GM12865 (cell line): ENCODE data around the gene HES2.

ENCODE experiments used
- DNase-seq: peaks from one replicate; pipeline ENCODE4 v3.0.0; 2010; ENCODE audit warnings: low read depth
- H3K4me3 ChIP-seq: 2 replicates; pipeline ENCODE4 v1.5.1; 2011; ENCODE audit warnings: mild to moderate bottlenecking, low read depth, low read length, control low read depth
- TF ChIP-seq, protein P1 (sequence below): IDR thresholded peaks from 2 replicates; pipeline ENCODE4 v1.5.1; 2011; ENCODE audit warnings: low read length, control low read depth, low read depth, inconsistent platforms; ENCODE audit not compliant: insufficient read depth; ENCODE audit errors: missing control alignments

Gene HES2

DNA sequence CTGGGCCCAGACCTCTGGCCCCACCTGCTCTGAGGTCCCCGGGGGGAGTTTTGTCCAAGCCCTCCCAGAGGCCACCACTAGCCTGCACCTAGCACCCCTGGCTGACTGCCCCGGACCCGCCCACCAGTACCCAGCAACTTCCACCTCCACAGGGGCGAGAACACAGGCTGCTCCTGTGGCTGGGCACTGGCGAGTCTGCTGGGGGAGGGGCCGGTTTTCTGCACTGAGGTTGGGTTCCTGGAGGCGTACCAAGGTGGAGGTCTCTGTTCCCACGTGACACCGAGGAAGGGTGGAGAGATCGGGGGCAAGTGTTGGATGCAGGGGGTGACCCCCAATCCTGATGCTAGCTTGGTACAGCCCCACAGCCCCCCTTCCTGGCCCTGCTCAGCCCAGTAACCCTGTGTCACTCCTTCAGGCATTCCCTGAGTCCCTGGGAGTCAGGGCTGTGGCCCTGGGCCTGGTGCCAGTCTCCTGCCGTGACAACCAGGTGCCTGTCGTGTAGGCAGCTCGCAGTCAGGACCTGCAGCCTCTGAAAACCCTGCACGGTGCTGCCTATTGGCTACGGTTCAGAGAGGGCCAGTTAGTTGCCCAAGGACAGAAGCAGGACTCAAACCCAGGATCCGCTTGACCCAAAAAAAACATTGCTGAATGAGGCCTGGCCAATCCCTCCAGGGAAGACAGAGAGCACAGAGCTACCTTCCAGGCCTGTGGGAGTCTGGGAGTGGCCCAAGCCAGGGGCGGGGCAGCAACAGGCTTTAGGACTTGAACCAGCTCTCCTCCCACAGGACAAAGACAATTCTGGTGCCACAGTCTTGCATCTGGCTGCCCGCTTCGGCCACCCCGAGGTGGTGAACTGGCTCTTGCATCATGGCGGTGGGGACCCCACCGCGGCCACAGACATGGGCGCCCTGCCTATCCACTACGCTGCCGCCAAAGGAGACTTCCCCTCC lies 8.0 kb upstream of the HES2 start:
- H3K4me3 ChIP-seq, result no peak overlapping the region
- DNase-seq, result no peak
- TF ChIP-seq, protein P1, sequence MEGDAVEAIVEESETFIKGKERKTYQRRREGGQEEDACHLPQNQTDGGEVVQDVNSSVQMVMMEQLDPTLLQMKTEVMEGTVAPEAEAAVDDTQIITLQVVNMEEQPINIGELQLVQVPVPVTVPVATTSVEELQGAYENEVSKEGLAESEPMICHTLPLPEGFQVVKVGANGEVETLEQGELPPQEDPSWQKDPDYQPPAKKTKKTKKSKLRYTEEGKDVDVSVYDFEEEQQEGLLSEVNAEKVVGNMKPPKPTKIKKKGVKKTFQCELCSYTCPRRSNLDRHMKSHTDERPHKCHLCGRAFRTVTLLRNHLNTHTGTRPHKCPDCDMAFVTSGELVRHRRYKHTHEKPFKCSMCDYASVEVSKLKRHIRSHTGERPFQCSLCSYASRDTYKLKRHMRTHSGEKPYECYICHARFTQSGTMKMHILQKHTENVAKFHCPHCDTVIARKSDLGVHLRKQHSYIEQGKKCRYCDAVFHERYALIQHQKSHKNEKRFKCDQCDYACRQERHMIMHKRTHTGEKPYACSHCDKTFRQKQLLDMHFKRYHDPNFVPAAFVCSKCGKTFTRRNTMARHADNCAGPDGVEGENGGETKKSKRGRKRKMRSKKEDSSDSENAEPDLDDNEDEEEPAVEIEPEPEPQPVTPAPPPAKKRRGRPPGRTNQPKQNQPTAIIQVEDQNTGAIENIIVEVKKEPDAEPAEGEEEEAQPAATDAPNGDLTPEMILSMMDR, result no peak

DNA sequence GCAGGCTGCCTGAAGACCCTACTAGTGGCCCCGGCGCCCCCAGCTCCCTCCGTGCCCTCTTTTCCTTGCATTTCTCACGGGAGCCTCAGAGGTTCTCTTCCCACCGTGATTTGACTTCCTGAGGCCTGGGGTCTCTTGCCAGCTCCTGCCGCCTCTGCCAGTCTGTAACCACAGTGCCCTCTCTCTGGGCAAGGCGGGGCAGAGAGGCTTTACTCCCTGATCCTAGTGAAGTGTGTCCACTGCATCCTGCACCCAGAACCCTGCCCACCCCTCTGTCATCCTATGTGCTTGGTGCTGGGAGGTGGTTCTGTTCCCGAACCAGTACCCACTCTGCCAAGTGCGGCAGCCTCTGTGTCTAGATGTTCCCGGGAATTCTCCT lies 7.2 kb upstream of the HES2 start:
- TF ChIP-seq, protein P1, result no peak
- no peak overlapping the region for H3K4me3 ChIP-seq
- DNase-seq, result no peak

DNA sequence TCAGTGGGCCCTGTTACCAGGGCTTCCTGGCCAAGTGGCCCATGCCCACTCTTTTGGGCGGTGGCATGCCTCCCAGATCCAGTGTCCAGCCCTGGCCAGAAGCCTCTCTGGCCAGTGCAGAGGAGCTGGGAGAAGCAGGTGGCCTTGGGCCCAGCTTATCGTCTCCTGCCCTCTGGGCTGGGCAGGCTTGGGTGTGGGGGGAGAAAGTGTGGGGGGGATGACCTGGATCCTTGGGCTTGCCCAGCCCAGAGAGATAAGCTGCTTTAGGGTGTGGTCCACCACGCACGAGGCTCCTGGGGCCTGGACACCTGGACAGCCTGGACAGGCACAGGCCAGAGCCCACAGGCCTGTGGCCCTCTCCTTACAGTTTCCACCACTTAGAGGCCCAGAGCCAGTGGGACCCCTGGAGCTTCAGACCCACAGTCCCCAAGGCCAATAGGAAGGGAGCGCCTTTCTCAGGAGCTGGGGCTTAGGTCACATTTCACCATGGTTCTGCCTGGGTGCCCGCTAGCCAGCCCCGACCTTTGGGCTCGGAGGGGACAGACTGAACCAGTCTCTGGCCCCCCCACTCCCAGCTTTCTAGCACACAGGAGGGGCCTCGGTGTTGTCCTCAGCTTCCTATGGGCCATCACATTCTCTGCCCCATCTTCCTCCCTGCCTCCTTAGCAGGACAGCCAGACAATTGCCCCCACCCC lies 6.7 kb upstream of the HES2 start:
- H3K4me3 ChIP-seq, result no peak overlapping the region
- DNase-seq, result no peak

DNA sequence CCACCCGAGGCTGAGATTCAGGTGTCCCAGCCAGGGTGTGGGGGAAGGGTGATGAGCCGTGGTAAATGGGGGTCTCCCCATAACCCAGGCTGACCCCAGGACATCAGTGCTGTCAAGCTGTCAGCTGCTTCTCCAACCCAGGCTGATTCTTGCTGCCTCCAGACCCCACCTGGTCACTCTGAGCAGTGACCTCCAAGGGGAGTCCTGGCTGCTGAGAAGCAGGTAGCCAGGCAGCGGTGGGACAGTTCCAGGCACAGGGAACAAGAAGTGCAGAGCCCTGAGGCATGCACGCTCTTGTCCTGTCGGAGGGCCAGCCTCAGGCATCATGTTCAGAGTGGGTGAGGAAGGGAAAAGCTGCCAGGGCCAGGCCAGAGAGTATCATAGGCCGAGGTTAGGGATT lies 5.9 kb upstream of the HES2 start:
- no peak overlapping the region for H3K4me3 ChIP-seq
- TF ChIP-seq, protein P1, result no peak
- no peak for DNase-seq

More for the DNA sequence above, 6.7 kb upstream of the HES2 start:
- TF ChIP-seq, protein P1, result no peak

DNA sequence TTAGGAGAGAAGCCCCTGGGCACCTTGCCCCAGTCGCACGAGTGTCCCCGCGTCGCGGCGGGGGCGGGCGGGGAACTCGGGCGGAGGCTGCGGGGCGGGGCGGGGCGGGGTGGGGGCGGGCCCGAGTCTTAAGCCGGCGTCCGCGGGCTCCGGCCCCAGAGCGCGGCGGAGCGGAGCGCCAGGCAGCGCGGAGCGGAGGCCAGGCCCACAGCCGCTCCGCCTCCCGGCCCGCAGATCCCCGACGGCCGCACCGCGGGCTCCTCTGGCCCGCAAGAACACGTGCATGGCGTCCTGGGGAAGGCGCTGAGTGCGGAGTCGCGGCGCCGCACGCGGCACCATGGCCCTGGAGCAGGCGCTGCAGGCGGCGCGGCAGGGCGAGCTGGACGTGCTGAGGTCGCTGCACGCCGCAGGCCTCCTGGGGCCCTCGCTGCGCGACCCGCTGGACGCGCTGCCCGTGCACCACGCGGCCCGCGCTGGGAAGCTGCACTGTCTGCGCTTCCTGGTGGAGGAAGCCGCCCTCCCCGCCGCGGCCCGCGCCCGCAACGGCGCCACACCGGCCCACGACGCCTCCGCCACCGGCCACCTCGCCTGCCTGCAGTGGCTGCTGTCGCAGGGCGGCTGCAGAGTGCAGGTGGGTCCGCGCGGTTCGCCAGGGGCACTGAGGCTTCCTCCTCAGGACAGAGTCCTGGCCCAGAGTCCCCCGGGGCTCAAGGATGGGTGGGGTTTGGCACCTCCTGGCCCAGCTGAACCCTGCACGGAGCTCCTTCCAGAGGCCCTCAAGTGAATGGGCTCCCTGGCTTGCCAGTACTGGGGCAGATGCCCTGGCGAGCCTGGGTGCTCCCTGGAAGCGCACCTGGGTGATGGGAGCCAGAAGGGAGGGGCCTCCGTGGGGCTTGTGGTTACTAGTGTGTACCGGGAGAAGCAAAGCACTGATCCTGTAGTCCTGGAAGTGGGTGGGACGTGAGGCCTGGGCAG lies 5.2 kb upstream of the HES2 start, which contains the start of gene ESPN:
Gene ESPN, plus strand, starts transcription at position 158 of the 975 bp plus-strand sequence. Its CDS starts 180 bp downstream, at position 338.
- DNase-seq, result no peak
- no peak within 1 kb of the TSS for H3K4me3 ChIP-seq
- TF ChIP-seq, protein P1, result no peak

DNA sequence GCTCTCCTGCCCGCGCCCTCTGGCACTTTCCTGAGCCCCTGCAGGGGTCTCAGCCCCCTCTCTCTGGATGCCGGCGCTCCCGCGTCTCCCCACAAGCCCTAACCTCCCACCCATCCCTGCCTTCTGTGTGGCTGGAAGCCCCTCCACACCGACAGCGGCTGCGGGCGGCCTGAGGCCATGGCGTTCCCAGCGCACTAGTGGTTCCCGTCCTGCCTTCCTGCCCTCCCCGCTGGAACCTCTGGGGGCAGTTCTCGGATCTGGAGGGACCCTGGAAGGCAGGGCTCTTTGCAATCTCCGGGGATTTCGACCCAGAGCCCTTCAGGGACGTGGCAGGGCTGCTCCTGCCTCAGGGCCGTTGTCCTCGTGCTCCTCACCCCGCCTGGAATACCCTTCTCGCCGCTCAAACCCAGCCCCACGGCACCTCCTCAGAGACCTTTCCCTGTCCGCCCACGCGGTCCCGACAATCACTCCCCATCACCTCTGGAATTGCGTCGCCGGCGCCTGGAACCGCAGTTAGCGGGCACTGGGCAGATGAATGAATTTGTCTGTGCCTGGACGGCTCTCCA lies 4.4 kb upstream of the HES2 start:
- no peak for DNase-seq
- no peak overlapping the region for H3K4me3 ChIP-seq
- TF ChIP-seq, protein P1, result no peak
